Natural killer cell (primary cell): ENCODE measurements around the gene SDR39U1. TPM values are rescaled to one million over a fixed set of nuclear protein-coding genes. Genes with fewer than 3 reads are reported as not detected.
"Not testable (repeated sequence)": the region's sequence is repeated elsewhere in the genome, so short reads cannot be mapped to it uniquely, and the experiment has no call there.

Source experiments
- ATAC-seq, 3 donors: fragments of 150-1000 bp in 2 of 3; fragments of 200-7000 bp in 1 of 3; cut with Tn5 transposase; 1 replicate in 1 of 3; 2 replicates in 2 of 3; pipeline ENCODE4 v1.10.0; 2021; ENCODE audit warnings: mild to moderate bottlenecking in 2 of 3, moderate library complexity in 2 of 3
- DNase-seq, 2 donors: peaks; one replicate each; pipeline versions ENCODE4 v3.0.0 to v3.0.0-alpha.2; 2013 to 2021; ENCODE audit warnings: mixed read lengths in 1 of 2
- H3K27ac ChIP-seq: one replicate; pipeline ENCODE4 v1.5.1; 2013; ENCODE audit warnings: mild to moderate bottlenecking, low read length
- H3K27me3 ChIP-seq: one replicate; pipeline ENCODE4 v1.6.1; 2013; ENCODE audit warnings: low read length; ENCODE audit not compliant: control insufficient read depth, insufficient read depth
- H3K36me3 ChIP-seq: one replicate; pipeline ENCODE4 v1.6.1; 2013; ENCODE audit warnings: low read length; ENCODE audit not compliant: control insufficient read depth, insufficient read depth
- H3K4me1 ChIP-seq: one replicate; pipeline ENCODE4 v1.6.1; 2013; ENCODE audit warnings: low read length; ENCODE audit not compliant: control insufficient read depth, insufficient read depth
- H3K4me3 ChIP-seq: one replicate; pipeline ENCODE4 v1.5.1; 2013; ENCODE audit warnings: low read length
- H3K9me3 ChIP-seq: one replicate; pipeline ENCODE4 v1.6.1; 2013; ENCODE audit warnings: low read length; ENCODE audit not compliant: control insufficient read depth, insufficient read depth
- H3K27ac Mint-ChIP-seq, 2 donors: one replicate each; pipeline ENCODE4 v1.8.0; 2022; ENCODE audit warnings: mild to moderate bottlenecking in 2 of 2, mixed read lengths in 2 of 2, moderate library complexity in 1 of 2
- H3K27me3 Mint-ChIP-seq, 2 donors: one replicate each; pipeline ENCODE4 v1.8.0; 2022; ENCODE audit warnings: low read depth in 2 of 2, mixed read lengths in 2 of 2
- H3K36me3 Mint-ChIP-seq: one replicate; pipeline ENCODE4 v1.8.0; 2022; ENCODE audit warnings: mixed read lengths
- H3K4me1 Mint-ChIP-seq, 2 donors: one replicate each; pipeline ENCODE4 v1.8.0; 2022; ENCODE audit warnings: mixed read lengths in 2 of 2
- H3K4me3 Mint-ChIP-seq: one replicate; pipeline ENCODE4 v1.8.0; 2022; ENCODE audit warnings: mild to moderate bottlenecking, moderate library complexity, mixed read lengths
- H3K9me3 Mint-ChIP-seq, 2 donors: one replicate each; pipeline ENCODE4 v1.8.0; 2022; ENCODE audit warnings: mixed read lengths in 2 of 2
- WGBS: methylation state at CpG from one replicate; pipeline ENCODE4 v1.1.7; 2013; ENCODE audit warnings: missing lambda C conversion rate; ENCODE audit not compliant: insufficient coverage; 5-methylcytosine and 5-hydroxymethylcytosine counted together
- intact Hi-C: fragments of 100-400 bp; cut with micrococcal nuclease; formaldehyde crosslinking; loops from one replicate; pipeline ENCODE4 v1.14.2; 2022
- total RNA-seq, 4 donors: library from RNA; stranded (reverse); fragments of 120-200 nt in 1 of 4; gene quantifications; one replicate each; pipeline versions ENCODE4 v1.2.3 to v1.2.4, GENCODE V29; 2013 to 2022
- TF ChIP-seq, protein P1 (sequence below): fragments of 200-600 bp; IDR thresholded peaks from one replicate; pipeline ENCODE4 v1.8.0; 2022; ENCODE audit warnings: antibody characterized with exemption

The SDR39U1 gene
- total RNA-seq, 3 donors from 2014 or later (not counting 1 experiment from before 2014, with no cell fraction given), result 97.1 to 106 (median 100) TPM

DNA sequence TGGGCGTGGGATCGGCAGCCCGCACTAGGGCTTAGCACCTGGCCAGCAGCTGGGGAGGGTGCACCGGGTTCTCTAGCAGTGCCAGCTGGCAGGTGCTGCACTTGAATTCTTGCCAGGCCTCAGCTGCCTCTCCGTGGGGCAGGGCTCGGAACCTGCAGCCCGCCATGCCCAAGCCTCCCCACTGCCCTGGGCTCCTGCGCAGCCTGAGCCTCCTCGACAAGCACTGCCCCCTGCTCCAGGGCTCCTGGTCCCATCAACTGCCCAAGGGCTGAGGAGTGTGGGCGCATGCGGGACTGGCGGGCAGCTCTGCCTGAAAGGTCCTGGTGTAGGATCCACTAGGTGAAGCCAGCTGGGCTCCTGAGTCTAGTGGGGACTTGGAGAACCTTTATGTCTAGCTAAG is 30.6 kb upstream of the SDR39U1 start:
- no peak for ATAC-seq
- intact Hi-C loops, result no loop called here
- H3K27me3 Mint-ChIP-seq, result no peaks in the 10 kb centered on the region

DNA sequence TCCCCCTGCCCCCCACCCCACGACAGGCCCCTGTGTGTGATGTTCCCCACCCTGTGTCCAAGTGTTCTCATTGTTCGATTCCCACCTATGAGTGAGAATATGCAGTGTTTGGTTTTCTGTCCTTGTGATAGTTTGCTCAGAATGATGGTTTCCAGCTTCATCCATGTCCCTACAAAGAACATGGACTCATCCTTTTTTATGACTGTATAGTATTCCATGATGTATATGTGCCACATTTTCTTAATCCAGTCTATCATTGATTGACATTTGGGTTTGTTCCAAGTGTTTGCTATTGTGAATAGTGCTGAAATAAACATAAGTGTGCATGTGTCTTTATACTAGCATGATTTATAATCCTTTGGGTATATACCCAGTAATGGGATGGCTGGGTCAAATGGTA is 27.9 kb upstream of the SDR39U1 start:
- peaks cover 0 to 12% of the 10 kb centered on the region in 2 donors for H3K27me3 Mint-ChIP-seq
- H3K4me1 ChIP-seq, H3K36me3 ChIP-seq, H3K36me3 Mint-ChIP-seq, H3K4me1 Mint-ChIP-seq, H3K9me3 Mint-ChIP-seq, H3K4me3 Mint-ChIP-seq, H3K9me3 ChIP-seq, H3K27me3 ChIP-seq, H3K27ac ChIP-seq, DNase-seq, H3K4me3 ChIP-seq, H3K27ac Mint-ChIP-seq, intact Hi-C loops, ATAC-seq: not testable (repeated sequence)
- no CpG with 5 or more reads among the region's 2 CpGs for WGBS

More for the DNA sequence above, 30.6 kb upstream of the SDR39U1 start:
- no peak for DNase-seq
- no peaks in the 10 kb centered on the region for H3K9me3 Mint-ChIP-seq
- H3K4me1 ChIP-seq, result no peaks in the 10 kb centered on the region
- no peak overlapping the region for H3K4me3 Mint-ChIP-seq
- H3K27ac ChIP-seq, result no peak overlapping the region
- 79% methylated on average over 12 of the region's 12 CpGs for WGBS
- H3K27me3 ChIP-seq, result no peaks in the 10 kb centered on the region
- peaks cover 7 to 11% of the 10 kb centered on the region in 2 donors for H3K4me1 Mint-ChIP-seq
- H3K36me3 ChIP-seq, result no peaks in the 10 kb centered on the region
- H3K9me3 ChIP-seq, result no peaks in the 10 kb centered on the region
- no peaks in the 10 kb centered on the region for H3K36me3 Mint-ChIP-seq
- H3K27ac Mint-ChIP-seq, result no peak overlapping the region
- TF ChIP-seq, protein P1, sequence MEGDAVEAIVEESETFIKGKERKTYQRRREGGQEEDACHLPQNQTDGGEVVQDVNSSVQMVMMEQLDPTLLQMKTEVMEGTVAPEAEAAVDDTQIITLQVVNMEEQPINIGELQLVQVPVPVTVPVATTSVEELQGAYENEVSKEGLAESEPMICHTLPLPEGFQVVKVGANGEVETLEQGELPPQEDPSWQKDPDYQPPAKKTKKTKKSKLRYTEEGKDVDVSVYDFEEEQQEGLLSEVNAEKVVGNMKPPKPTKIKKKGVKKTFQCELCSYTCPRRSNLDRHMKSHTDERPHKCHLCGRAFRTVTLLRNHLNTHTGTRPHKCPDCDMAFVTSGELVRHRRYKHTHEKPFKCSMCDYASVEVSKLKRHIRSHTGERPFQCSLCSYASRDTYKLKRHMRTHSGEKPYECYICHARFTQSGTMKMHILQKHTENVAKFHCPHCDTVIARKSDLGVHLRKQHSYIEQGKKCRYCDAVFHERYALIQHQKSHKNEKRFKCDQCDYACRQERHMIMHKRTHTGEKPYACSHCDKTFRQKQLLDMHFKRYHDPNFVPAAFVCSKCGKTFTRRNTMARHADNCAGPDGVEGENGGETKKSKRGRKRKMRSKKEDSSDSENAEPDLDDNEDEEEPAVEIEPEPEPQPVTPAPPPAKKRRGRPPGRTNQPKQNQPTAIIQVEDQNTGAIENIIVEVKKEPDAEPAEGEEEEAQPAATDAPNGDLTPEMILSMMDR, result no peak
- no peak overlapping the region for H3K4me3 ChIP-seq

DNA sequence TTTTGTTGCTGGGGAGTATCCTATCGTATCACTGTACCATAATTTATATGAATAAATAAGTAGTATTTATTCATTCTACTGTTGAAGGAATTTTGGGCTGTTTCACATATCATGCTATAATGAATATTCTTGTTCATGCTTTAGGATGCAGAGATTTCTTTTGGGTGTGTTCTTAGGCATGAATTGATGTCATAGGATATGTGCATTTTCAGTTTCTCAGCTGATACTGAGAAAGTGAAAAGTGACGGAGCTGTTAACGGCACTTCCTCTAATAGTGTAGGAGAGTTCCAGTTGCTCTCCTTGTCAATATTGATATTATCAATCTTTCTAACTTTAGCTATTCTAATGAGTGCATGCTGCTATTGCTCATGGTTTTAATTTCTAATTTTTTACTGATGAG is 23.2 kb upstream of the SDR39U1 start:
- no peaks in the 10 kb centered on the region for H3K36me3 ChIP-seq
- no peaks in the 10 kb centered on the region for H3K27me3 ChIP-seq
- Mint-ChIP-seq H3K27me3 (peaks cover 0 to 12% of the 10 kb centered on the region in 2 donors), H3K4me1 (peaks cover 4 to 6% of the 10 kb centered on the region in 2 donors), H3K36me3 (no peaks in the 10 kb centered on the region), H3K27ac (no peak overlapping the region), H3K9me3 (no peaks in the 10 kb centered on the region), H3K4me3 (no peak overlapping the region)
- intact Hi-C loops, result no loop called here
- no peak overlapping the region for H3K27ac ChIP-seq
- H3K9me3 ChIP-seq, result no peaks in the 10 kb centered on the region
- H3K4me3 ChIP-seq, result no peak overlapping the region
- peaks cover 4% of the 10 kb centered on the region for H3K4me1 ChIP-seq
- 80% methylated on average over 1 of the region's 3 CpGs for WGBS
- DNase-seq (no peak), ATAC-seq (no peak)
- TF ChIP-seq, protein P1, result no peak

DNA sequence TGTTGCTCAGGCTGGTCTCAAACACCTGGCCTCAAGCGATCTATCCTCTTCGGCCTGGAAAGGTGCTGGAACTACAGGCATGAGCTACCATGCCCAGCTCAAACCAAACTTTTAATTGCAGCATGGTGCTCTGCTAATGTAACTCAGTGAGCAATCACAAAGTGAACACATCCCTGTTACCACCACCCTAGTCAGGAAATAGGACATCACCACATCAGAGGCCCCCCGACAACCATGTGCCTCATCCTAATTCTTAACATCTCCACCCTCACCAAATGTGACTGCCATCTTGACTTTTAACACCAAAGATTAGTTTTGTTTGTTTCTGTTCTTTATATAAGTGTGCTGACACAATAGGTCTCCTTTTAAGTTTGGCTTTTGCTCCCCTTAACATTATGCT is 22.8 kb upstream of the SDR39U1 start:
- DNase-seq, result no peak
- intact Hi-C loops, result no loop called here
- TF ChIP-seq, protein P1, result no peak
- no peaks in the 10 kb centered on the region for H3K27me3 ChIP-seq
- H3K9me3 Mint-ChIP-seq, result no peaks in the 10 kb centered on the region
- peaks cover 0 to 12% of the 10 kb centered on the region in 2 donors for H3K27me3 Mint-ChIP-seq
- 85% methylated on average over 3 of the region's 3 CpGs for WGBS
- no peak for ATAC-seq
- no peaks in the 10 kb centered on the region for H3K36me3 ChIP-seq
- H3K9me3 ChIP-seq, result no peaks in the 10 kb centered on the region
- no peak overlapping the region for H3K27ac ChIP-seq
- H3K36me3 Mint-ChIP-seq, result no peaks in the 10 kb centered on the region
- no peak overlapping the region for H3K4me3 Mint-ChIP-seq
- H3K4me1 ChIP-seq, result peaks cover 4% of the 10 kb centered on the region
- peaks cover 4 to 6% of the 10 kb centered on the region in 2 donors for H3K4me1 Mint-ChIP-seq
- no peak overlapping the region for H3K27ac Mint-ChIP-seq
- H3K4me3 ChIP-seq, result no peak overlapping the region
